Umbilical cord (tissue), 2 donors: ENCODE results near the gene NNT. TPM values are rescaled to one million over a fixed set of nuclear protein-coding genes. Genes with fewer than 3 reads are reported as not detected.
A peak's percentile ranks its signal among the peaks of the same experiment; 100 is the strongest.
"Not testable (repeated sequence)": the region's sequence is repeated elsewhere in the genome, so short reads cannot be mapped to it uniquely, and the experiment has no call there.

ENCODE experiments used
- DNase-seq: peaks from one replicate; pipeline ENCODE4 v3.0.0-alpha.2; 2015; ENCODE audit warnings: low spot score
- total RNA-seq: library from RNA; depleted of rRNA; stranded (reverse); fragments of >200 nt; gene quantifications from one replicate; pipeline ENCODE4 v1.2.3, GENCODE V29; 2014; ENCODE audit warnings: low replicate concordance; ENCODE audit not compliant: insufficient read depth

The NNT gene
- total RNA-seq, 1 donor from 2014 or later: 72.7 TPM

GRCh38 chr5:43582082-43583005, 20.6 kb upstream of the NNT start:
- no peak for DNase-seq

- DNase-seq: no peak
These were observed 19.3 kb upstream of the NNT start for GRCh38 chr5:43583724-43584123.

GRCh38 chr5:43584166-43584699, 18.7 kb upstream of the NNT start:
- no peak for DNase-seq

- no peak for DNase-seq
These were observed 14.1 kb upstream of the NNT start for GRCh38 chr5:43588842-43589241.

- no peak for DNase-seq
These were observed 13.7 kb upstream of the NNT start for GRCh38 chr5:43589310-43589709.

GRCh38 chr5:43590700-43591099, 12.3 kb upstream of the NNT start:
- DNase-seq: no peak

- DNase-seq: no peak
These were observed 10.6 kb upstream of the NNT start for GRCh38 chr5:43592363-43592762.

- not testable (repeated sequence) for DNase-seq
These were observed 4.1 kb upstream of the NNT start for GRCh38 chr5:43598927-43599326.

- DNase-seq: peak; percentile 12
These were observed 1.3 kb upstream of the NNT start for GRCh38 chr5:43601454-43602260.

- DNase-seq: peak; percentile 35
These were observed 601 bp downstream of the NNT start for GRCh38 chr5:43603344-43604217.

GRCh38 chr5:43604699-43605098, 1.7 kb downstream of the NNT start:
- DNase-seq: no peak

GRCh38 chr5:43606351-43606750, 3.4 kb downstream of the NNT start:
- DNase-seq: no peak

GRCh38 chr5:43608406-43608805, 5.4 kb downstream of the NNT start:
- no peak for DNase-seq

GRCh38 chr5:43609752-43610151, 6.8 kb downstream of the NNT start:
- no peak for DNase-seq

- no peak for DNase-seq
These were observed 10.4 kb downstream of the NNT start for GRCh38 chr5:43613370-43613769.

GRCh38 chr5:43615445-43616184, 12.6 kb downstream of the NNT start:
- DNase-seq: no peak

- no peak for DNase-seq
These were observed 13.6 kb downstream of the NNT start for GRCh38 chr5:43616535-43616934.

GRCh38 chr5:43619380-43619779, 16.4 kb downstream of the NNT start:
- no peak for DNase-seq

GRCh38 chr5:43619911-43620310, 16.9 kb downstream of the NNT start:
- DNase-seq: no peak

- DNase-seq: no peak
These were observed 18.0 kb downstream of the NNT start for GRCh38 chr5:43620944-43621505.
